ENCODE results near the gene RTTN. TPM values are rescaled to one million over a fixed set of nuclear protein-coding genes. Genes with fewer than 3 reads are reported as not detected.
A peak's percentile ranks its signal among the peaks of the same experiment; 100 is the strongest.
"Not testable (repeated sequence)": the region's sequence is repeated elsewhere in the genome, so short reads cannot be mapped to it uniquely, and the experiment has no call there.

The RTTN gene
- total RNA-seq, 2 donors from 2014 or later, result 7.1 to 10.0 TPM

DNA sequence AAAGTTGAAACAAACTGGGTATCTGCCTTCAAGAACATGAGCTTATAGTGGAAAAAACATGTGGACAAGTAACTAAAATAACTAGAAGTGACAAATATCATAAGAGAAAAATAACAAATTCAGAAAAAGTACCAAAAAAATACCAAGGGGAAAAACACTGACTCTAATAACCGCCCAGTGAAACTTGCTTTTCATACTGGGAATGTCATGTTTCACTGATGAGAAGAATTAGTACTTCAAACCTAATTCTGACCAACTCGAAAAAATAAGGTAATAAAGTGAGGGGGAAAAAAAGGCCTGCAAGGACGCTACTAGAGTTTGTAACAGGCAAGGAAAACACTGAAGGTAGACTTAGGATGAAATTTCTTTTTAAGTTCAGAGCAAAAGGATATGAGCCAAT lies 83.6 kb downstream of the RTTN start:
- intact Hi-C loops (cut with DNase I, micrococcal nuclease), result no loop called here
- DNase-seq (no peak), ATAC-seq (no peak)

DNA sequence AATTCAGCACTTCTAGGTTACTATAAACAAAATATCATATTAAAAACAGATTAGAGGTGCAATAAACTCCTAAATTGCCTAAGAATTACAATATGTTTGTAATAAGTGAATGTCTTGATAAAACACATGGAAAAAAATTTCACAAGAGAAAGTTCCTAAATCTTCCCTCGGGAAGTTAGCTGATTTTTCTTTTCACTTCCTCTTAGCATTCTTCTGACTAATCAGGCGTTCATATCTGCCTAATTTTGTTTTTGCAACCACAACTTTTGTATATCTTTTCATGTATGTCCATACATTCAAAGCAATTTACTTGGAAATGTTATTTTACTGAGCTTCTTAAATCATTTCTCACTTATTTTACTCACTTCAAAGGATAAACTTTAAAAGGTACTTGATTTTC lies 88.5 kb downstream of the RTTN start:
- intact Hi-C loops (cut with DNase I, micrococcal nuclease), result no loop called here
- ATAC-seq (no peak), DNase-seq (no peak)

- no peak for DNase-seq
- intact Hi-C loops (cut with DNase I, micrococcal nuclease), result no loop called here
- no peak for ATAC-seq
Observed at GRCh38 chr18:70113511-70113910, 92.0 kb downstream of the RTTN start.

DNA sequence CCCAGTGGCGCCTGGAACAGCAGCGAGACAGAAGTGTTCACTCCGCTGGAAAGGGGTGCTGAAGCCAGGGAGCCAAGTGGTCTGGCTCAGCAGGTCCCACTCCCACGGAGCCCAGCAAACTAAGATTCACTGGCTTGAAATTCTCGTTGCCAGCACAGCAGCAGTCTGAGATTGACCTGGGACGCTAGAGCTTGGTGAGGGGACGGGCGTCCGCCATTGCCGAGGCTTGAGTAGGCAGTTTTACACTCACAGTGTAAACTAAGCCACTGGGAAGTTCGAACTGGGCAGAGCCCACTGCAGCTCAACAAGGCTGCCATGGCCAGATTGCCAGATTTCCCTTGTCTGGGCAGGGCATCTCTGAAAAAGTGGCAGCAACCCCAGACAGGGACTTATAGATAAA lies 94.8 kb downstream of the RTTN start:
- ATAC-seq (no peak), DNase-seq (no peak)
- intact Hi-C loops (cut with DNase I, micrococcal nuclease), result no loop called here

- ATAC-seq, result no peak
- intact Hi-C loops (cut with DNase I, micrococcal nuclease), result no loop called here
- no peak for DNase-seq
Observed at GRCh38 chr18:70107091-70107490, 98.4 kb downstream of the RTTN start.

DNA sequence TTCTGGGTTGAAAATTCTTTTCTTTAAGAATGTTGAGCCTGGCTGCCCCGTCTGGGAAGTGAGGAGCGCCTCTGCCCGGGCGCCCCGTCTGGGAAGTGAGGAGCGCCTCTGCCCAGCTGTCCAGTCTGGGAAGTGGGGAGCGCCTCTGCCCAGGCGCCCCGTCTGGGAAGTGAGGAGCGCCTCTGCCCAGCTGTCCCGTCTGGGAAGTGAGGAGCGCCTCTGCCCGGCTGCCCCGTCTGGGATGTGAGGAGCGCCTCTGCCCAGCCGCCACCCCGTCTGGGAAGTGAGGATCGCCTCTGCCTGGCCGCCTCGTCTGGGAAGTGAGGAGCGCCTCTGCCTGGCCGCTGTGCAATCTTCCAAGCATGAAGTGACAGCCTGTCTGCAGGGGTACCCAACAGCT lies 102.6 kb downstream of the RTTN start:
- intact Hi-C loops (cut with DNase I, micrococcal nuclease); ATAC-seq; DNase-seq: not testable (repeated sequence)

DNA sequence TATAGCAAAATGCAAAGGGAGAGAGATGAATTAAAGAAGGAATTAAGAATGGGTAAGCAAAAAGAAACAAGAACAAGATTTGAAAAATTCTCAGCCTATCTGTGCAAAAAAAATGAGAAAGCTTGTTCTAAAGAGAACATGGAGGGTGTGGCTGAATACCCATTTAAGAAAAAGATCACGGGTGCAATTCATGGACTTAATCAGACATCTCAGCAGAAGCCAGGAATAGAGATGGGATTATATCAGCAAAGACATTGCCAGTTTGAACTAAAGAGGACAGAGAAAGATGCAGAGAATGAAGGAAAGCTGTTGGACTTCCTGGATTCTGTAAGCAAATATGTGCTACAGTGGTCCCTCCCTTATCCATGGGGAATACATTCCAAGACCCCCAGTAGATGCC lies 115.6 kb downstream of the RTTN start:
- intact Hi-C loops (cut with DNase I, micrococcal nuclease), result loop anchor here in 1 of 2 donors (5.0 kb wide), 1 partner anchor 1243 kb away; no protein-coding TSS in a partner anchor
- ATAC-seq, result no peak
- DNase-seq, result no peak

DNA sequence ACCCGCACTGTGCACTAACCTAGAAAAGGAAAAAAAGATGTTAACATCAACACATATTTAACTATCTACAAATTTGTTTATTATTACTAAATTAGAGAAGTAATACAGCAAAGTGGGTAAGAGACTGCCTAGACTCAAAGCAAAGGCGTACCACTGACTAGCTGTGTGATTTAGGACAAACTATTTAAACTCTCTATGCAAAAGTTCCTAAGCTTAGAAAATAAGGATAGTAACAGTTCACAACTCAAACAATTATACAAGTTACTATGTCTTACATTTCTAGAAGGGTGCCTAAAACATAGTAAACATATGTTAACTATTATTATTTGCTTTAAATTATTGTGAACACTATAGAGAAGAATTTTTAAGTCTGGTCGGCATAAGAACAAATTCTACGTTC lies 119.4 kb downstream of the RTTN start:
- ATAC-seq, result no peak
- intact Hi-C loops (cut with DNase I, micrococcal nuclease), result loop anchor here in 1 of 2 donors (5.0 kb wide), 1 partner anchor 1239 kb away; no protein-coding TSS in a partner anchor
- no peak for DNase-seq

DNA sequence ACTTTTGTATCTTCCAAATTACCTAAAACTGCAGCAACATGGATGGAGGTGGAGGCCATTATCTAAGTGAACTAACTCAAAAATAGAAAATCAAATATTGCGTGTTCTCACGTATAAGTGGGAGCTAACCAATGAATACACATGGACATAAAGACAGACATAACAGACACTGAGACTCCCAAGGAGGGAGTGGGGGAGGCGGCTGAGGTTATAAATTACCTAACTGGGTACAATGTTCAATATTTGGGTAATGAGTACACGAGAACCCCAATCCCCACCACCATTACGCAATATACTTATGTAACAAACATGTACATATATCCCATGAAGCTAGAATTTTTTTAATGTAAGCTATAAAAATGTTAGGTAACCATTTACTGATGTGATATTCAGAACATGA lies 119.8 kb downstream of the RTTN start:
- intact Hi-C loops (cut with DNase I, micrococcal nuclease), result loop anchor here in 1 of 2 donors (5.0 kb wide), 1 partner anchor 1238 kb away; no protein-coding TSS in a partner anchor
- DNase-seq (no peak), ATAC-seq (no peak)

DNA sequence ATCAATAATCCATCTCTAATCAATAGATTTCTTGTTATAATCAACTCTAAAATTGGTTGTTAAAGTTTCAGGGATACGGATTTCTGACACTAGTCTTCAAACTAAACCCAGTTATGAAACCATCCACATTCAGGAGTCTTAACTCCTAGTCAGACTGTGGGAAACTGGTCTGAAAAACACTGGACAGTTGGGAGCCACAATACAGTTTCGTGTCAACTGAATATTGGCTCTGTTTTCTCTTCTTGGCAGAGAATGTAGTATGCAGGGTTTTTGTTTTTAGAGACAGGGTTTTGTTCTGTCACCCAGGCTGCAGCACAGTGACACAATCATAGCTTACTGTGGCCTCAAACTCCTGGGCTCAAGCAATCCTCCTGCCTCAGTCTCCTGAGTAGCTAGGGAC lies 123.1 kb downstream of the RTTN start:
- intact Hi-C loops (cut with DNase I, micrococcal nuclease), result no loop called here
- ATAC-seq, result no peak
- DNase-seq, result no peak

DNA sequence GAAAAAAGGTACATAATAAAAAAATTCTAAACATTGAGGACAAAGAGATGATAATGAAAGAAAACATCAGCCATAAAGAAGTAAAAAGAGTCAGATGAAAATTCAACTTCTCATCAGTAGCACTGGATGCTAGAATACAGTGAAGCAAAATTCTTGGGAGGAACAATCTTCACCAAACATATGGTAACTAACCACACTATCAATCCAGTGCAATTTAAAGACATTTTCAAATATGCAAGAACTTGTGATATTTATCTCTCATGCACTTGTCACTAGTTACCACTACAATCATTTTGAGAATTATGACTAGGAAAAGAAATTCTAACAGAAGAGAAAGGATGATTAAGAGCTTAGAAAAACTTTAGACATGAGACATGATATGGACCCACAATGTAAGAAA lies 127.4 kb downstream of the RTTN start:
- intact Hi-C loops (cut with DNase I, micrococcal nuclease), result no loop called here
- ATAC-seq (no peak), DNase-seq (no peak)

DNA sequence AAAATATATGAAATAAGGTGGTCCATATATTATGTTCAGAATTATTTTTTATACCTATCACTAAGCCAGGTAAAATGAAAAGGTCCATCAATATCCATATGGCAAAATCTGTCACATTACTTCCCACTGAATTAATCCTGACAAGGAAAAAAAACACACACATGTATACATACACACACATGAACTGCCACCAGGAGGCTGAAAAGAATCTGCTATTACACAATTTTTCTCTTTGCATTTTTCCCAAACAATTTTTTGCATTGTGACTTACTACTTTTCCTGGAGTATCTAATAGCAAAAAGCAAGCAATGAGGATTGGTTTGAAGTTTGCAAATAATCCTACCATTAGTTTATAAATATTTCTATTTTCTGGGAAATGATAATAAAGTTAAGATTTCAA lies 129.6 kb downstream of the RTTN start:
- DNase-seq (no peak), ATAC-seq (no peak)
- intact Hi-C loops (cut with DNase I, micrococcal nuclease), result no loop called here

GRCh38 chr18:70074116-70074515 lies 131.4 kb downstream of the RTTN start:
- no peak for ATAC-seq
- intact Hi-C loops (cut with DNase I, micrococcal nuclease), result no loop called here
- DNase-seq, result no peak

GRCh38 chr18:70073432-70073831 lies 132.1 kb downstream of the RTTN start:
- intact Hi-C loops (cut with DNase I, micrococcal nuclease), result no loop called here
- no peak for DNase-seq
- ATAC-seq, result peak; percentile 92

DNA sequence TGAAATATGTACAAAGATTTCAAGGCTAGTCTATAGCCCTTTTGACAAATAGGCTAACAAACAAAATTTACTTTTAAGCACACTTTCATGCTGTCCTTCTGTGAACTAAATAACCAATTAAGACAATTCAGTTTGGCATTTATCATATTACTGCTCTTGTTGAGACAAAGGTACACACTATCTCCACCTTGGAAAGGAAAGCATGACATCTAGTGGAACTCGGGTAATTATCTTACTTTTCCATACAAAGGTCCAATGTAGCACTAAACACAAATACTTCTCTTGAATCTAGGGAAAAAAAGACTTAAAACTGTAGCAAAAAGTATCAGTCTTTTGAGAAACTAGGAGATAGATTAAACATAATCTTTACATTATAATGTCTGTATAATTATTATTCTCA lies 132.8 kb downstream of the RTTN start:
- DNase-seq (no peak), ATAC-seq (peak; percentile 89)
- intact Hi-C loops (cut with DNase I, micrococcal nuclease), result no loop called here

- ATAC-seq, result no peak
- intact Hi-C loops (cut with DNase I, micrococcal nuclease), result no loop called here
- DNase-seq, result no peak
Observed at GRCh38 chr18:70069965-70070364, 135.5 kb downstream of the RTTN start.

DNA sequence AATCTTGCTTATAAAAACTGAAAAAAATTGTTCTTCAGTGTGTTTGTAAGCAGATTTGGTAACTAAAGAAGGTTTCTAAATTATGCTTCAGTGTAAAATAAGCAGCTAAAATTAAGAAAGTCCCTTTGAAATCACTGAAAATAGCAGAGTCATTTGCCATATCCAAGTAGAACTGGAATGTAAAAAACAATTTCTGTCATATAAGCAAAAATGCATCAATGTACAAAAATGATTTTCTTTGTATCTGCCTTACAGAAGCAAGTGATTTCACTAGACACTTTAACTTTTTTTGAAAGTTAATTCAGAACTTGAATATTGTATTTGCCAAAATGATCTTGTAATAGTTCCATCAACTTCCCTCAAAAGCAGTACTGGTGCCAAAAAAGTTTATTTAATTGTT lies 136.1 kb downstream of the RTTN start:
- intact Hi-C loops (cut with DNase I, micrococcal nuclease), result no loop called here
- ATAC-seq, result no peak
- no peak for DNase-seq

- intact Hi-C loops (cut with DNase I, micrococcal nuclease), result no loop called here
- ATAC-seq, result no peak
Observed at GRCh38 chr18:70068981-70069380, 136.5 kb downstream of the RTTN start.

DNA sequence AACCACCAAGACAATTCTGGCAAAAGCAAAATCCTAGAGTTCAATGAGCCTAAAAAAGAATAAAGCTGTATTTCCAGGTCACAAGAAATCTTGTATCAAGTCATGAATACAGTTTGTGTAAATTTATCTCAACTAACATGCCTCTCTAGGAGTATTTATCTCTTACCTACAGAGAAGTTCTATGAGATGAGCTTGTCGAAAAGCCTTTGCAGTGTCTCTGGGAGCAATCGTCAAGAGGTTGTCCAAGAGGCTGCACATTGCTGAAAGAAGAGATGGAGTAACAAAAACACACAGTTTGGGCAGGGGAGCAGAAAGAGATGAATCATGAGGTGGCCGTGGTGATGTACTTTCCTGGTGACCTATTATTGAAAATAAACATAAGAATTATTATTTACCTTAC lies 145.8 kb downstream of the RTTN start:
- intact Hi-C loops (cut with DNase I, micrococcal nuclease), result no loop called here
- ATAC-seq (no peak), DNase-seq (no peak)

More at GRCh38 chr18:70068981-70069380, 136.5 kb downstream of the RTTN start:
- DNase-seq, result no peak

GRCh38 chr18:70058916-70059315 lies 146.6 kb downstream of the RTTN start:
- intact Hi-C loops (cut with DNase I, micrococcal nuclease), result no loop called here
- ATAC-seq, result no peak
- DNase-seq, result no peak

DNA sequence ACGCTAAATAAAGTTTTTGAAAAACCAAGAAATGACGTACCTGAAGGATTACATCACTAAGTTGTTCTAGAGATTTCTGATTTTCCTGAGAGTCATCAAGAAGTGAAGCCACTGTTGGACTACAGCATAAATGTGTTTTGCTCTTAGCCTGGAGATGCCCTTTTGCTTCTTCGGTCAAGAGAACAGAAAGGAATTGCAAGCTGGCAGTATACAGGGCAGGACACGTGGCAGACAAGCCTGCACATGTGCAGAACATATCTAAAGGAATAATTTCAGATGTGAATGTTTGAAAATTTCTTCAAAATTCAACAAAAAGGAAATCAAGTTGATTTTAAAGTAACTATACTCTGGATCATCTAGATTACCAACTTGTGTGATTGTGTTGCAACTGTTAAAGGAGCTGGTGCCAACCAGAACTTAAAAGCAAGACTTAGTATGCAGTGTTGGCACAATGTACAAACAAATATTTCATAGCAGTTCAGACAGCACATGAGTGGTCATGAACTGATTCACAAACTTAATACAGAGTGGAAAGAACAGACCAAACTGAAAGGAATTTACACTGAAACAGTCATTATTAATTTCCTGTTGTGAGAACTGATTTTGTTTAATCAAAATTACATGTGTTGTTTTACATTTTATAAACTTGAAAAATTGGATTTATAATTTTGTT lies 157.4 kb downstream of the RTTN start:
- intact Hi-C loops (cut with DNase I, micrococcal nuclease), result no loop called here
- ATAC-seq (no peak), DNase-seq (no peak)

All from left colon (tissue), 2 donors.